Measurements from ENCODE around the gene MAGI3. TPM values are rescaled to one million over a fixed set of nuclear protein-coding genes. Genes with fewer than 3 reads are reported as not detected.
A peak's percentile ranks its signal among the peaks of the same experiment; 100 is the strongest.

Gene MAGI3
- total RNA-seq: 0.67 and 0.83 TPM in 2 replicates
- total RNA-seq (2013): 0.70 TPM
- 0.30 and 0.55 TPM in 2 replicates for polyA plus RNA-seq
- 0.43 and 0.64 TPM in 2 replicates for polyA minus RNA-seq

DNA sequence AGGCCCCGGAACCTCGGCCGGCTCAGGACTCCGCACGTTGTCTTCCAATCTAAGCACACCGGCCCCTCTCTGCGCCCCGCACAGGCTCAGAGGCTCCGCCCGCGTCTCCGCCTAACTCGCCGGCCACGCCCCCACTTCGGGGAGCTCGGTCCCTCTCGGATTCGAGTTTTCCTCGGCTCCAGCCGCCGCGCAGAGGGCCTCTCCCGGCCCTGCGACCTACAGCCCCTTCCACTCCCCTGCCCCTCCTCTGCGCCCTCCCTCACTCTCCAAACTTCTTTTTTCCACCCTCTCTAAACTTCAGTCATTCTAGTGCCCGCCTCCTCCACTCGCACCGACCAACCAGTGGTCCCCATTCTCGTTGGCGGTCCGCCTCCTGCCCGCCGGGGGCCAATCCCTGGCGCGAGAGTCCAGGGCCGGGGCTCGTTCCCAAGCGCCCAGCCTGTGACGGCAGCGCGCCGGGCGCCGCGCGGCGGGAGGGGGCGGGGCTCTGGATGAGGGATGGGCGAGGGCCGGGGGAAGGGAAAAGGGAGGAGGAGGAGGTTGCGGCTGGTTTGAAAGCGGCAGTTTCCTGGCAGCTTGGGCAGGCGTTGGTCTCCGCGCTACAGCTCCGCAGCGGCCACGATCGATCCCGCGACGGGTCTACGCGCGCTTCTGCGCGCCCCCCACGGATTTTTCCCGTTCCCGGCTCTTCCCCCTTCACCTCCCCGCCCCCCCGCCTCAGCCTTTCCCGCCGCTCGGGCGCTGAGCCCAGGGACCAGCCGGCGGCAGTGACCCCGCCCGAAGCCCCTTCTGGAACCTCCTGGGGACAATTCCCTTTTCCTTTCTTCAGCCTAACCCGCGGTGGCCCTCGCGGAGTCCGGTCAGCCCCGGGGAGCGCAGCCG is at the start of gene MAGI3:
MAGI3 (plus strand) TSS at position 563 of the 882 bp plus-strand sequence. CDS start 519 bp downstream, outside the sequence.
- peaks cover 21% of the 10 kb centered on the region for H3K4me1 Mint-ChIP-seq
- intact Hi-C loops (cut with micrococcal nuclease): loop anchor here (2.0 to 10.0 kb wide), 5 partner anchors 317 to 1191 kb away; partner anchors contain the start of genes BCAS2, CTTNBP2NL, LRIG2 and PHTF1
- no peaks in the 10 kb centered on the region for H3K36me3 ChIP-seq (replicated peaks in 1 of 2; ENCODE audit: control extremely low read depth in 1 of 2, control insufficient read depth in 1 of 2, extremely low read depth in 1 of 2, insufficient read depth in 2 of 2, low read length in 1 of 2)
- DNase-seq: peak; percentile 88
- no peaks in the 10 kb centered on the region for H4K20me1 ChIP-seq (ENCODE audit: control insufficient read depth, insufficient read depth, low read length, poor library complexity, severe bottlenecking)
- H3K27ac ChIP-seq (ENCODE audit: low read length in 2 of 2): no peak within 1 kb of the TSS
- peak within 1 kb of the TSS; percentile 42 for H3K27ac Mint-ChIP-seq
- no peaks in the 10 kb centered on the region for H3K9me3 Mint-ChIP-seq (ENCODE audit: insufficient read depth)
- H3K4me3 ChIP-seq (ENCODE audit: control extremely low read depth in 1 of 5, extremely low read depth in 1 of 5, insufficient read depth in 1 of 5, low read depth in 2 of 5, low read length in 4 of 5): peak within 1 kb of the TSS; percentile 22 to 83 (median 76)
- H3K27me3 ChIP-seq (replicated peaks in 1 of 4; ENCODE audit: control extremely low read depth in 1 of 4, control insufficient read depth in 3 of 4, insufficient read depth in 4 of 4, low read length in 3 of 4): peaks cover 0 to 22% (median 15%) of the 10 kb centered on the region in 4 experiments
- TF ChIP-seq EZH2 (IDR thresholded peaks at IDR 0.05; ENCODE audit: borderline replicate concordance, insufficient read depth, low read depth, low read length, poor library complexity, severe bottlenecking): no peak
- TF ChIP-seq CTCF (IDR thresholded peaks at IDR 0.05): no peak
- peak within 1 kb of the TSS; percentile 98 for H2AFZ ChIP-seq (ENCODE audit: insufficient read depth, low read depth, low read length, poor library complexity, severe bottlenecking)
- H3K27me3 Mint-ChIP-seq: peaks cover 43% of the 10 kb centered on the region
- peak within 1 kb of the TSS; percentile 97 for H3K4me2 ChIP-seq (replicated peaks; ENCODE audit: low read depth, low read length, poor library complexity, severe bottlenecking)
- H3K9me3 ChIP-seq (ENCODE audit: control extremely low read depth in 1 of 3, control insufficient read depth in 2 of 3, insufficient read depth in 1 of 3, low read length in 2 of 3): no peaks in the 10 kb centered on the region
- peaks cover 16 to 19% of the 10 kb centered on the region in 2 donors for H3K4me1 ChIP-seq (ENCODE audit: control insufficient read depth in 2 of 2, insufficient read depth in 2 of 2, low read length in 2 of 2)
- peak within 1 kb of the TSS; percentile 83 for H3K9ac ChIP-seq (ENCODE audit: low read length)
- ChIA-PET POLR2A (no interaction called here), CTCF (no interaction called here)
- H3K4me3 Mint-ChIP-seq: peak within 1 kb of the TSS; percentile 89
- peak; percentile 96 for ATAC-seq (ENCODE audit: low read depth)
- no peaks in the 10 kb centered on the region for H3K79me2 ChIP-seq (ENCODE audit: control insufficient read depth, insufficient read depth, low read length)
- WGBS (ENCODE audit: insufficient coverage): under 1% methylated on average over 86 of the region's 89 CpGs

- H3K9me3 Mint-ChIP-seq (ENCODE audit: insufficient read depth): no peaks in the 10 kb centered on the region
- no peak overlapping the region for H2AFZ ChIP-seq (ENCODE audit: insufficient read depth, low read depth, low read length, poor library complexity, severe bottlenecking)
- H3K4me3 ChIP-seq (ENCODE audit: control extremely low read depth in 1 of 5, extremely low read depth in 1 of 5, insufficient read depth in 1 of 5, low read depth in 2 of 5, low read length in 4 of 5): no peak overlapping the region
- intact Hi-C loops (cut with micrococcal nuclease): no loop called here
- ChIA-PET CTCF (no interaction called here), POLR2A (no interaction called here)
- DNase-seq (no peak), ATAC-seq (ENCODE audit: low read depth) (no peak)
- H3K27me3 ChIP-seq (replicated peaks in 1 of 4; ENCODE audit: control extremely low read depth in 1 of 4, control insufficient read depth in 3 of 4, insufficient read depth in 4 of 4, low read length in 3 of 4): peaks cover 0 to 3% (median 0%) of the 10 kb centered on the region in 4 experiments
- peaks cover 12% of the 10 kb centered on the region for H3K27me3 Mint-ChIP-seq
- WGBS (ENCODE audit: insufficient coverage): no CpG with 5 or more reads among the region's 2 CpGs
- H3K27ac Mint-ChIP-seq: no peak overlapping the region
- no peaks in the 10 kb centered on the region for H3K36me3 ChIP-seq (replicated peaks in 1 of 2; ENCODE audit: control extremely low read depth in 1 of 2, control insufficient read depth in 1 of 2, extremely low read depth in 1 of 2, insufficient read depth in 2 of 2, low read length in 1 of 2)
- H3K9ac ChIP-seq (ENCODE audit: low read length): no peak overlapping the region
- no peaks in the 10 kb centered on the region for H4K20me1 ChIP-seq (ENCODE audit: control insufficient read depth, insufficient read depth, low read length, poor library complexity, severe bottlenecking)
- H3K4me1 ChIP-seq (ENCODE audit: control insufficient read depth in 2 of 2, insufficient read depth in 2 of 2, low read length in 2 of 2): no peaks in the 10 kb centered on the region
- no peak overlapping the region for H3K27ac ChIP-seq (ENCODE audit: low read length in 2 of 2)
- TF ChIP-seq CTCF (IDR thresholded peaks at IDR 0.05): no peak
- H3K4me1 Mint-ChIP-seq: no peaks in the 10 kb centered on the region
- no peaks in the 10 kb centered on the region for H3K79me2 ChIP-seq (ENCODE audit: control insufficient read depth, insufficient read depth, low read length)
- no peaks in the 10 kb centered on the region for H3K9me3 ChIP-seq (ENCODE audit: control extremely low read depth in 1 of 3, control insufficient read depth in 2 of 3, insufficient read depth in 1 of 3, low read length in 2 of 3)
- no peak overlapping the region for H3K4me2 ChIP-seq (replicated peaks; ENCODE audit: low read depth, low read length, poor library complexity, severe bottlenecking)
- H3K4me3 Mint-ChIP-seq: no peak overlapping the region
Observed at GRCh38 chr1:113353580-113353979, 36.7 kb upstream of the MAGI3 start.

Data from B cell (primary cell).